ENCODE data around the gene FILIP1L.

FILIP1L gene

DNA sequence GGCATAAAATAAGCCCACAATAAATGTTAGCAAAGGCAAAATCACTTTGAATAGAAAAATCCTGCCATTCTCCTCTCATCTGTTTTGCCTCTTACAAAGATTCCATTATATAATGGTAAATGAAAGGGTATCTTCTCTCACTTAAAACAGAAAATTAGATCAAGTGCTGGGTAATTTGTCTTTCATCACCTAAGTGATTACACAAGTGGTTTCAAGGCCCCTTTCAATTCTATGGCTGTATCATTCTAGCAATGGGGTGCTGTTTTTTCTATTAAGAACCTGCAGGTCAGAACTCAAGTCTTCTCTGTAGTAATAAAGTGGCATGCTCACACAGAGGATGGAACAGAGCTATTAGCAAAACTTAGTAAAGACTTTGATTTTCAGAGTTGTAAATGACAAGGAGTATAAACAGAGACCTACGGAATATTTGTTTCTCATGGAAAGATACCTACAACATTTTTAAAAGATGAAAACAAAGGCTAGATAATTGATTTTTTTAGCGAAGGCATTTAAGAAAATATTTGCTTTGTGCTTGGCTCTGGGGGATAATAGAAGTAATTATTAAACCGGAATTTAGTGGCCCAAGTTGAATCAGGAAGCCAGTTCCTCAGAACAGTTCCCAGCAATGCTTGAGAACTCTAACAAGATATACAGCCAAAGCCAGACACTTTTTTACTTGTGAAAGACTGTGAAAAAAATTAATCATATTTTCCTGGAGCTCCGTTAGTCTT, 159.2 kb downstream of the FILIP1L start:
- TF ChIP-seq CTCF (IDR thresholded peaks at IDR 0.05; ENCODE audit: borderline replicate concordance, insufficient read depth, low read depth, low read length) = no peak

DNA sequence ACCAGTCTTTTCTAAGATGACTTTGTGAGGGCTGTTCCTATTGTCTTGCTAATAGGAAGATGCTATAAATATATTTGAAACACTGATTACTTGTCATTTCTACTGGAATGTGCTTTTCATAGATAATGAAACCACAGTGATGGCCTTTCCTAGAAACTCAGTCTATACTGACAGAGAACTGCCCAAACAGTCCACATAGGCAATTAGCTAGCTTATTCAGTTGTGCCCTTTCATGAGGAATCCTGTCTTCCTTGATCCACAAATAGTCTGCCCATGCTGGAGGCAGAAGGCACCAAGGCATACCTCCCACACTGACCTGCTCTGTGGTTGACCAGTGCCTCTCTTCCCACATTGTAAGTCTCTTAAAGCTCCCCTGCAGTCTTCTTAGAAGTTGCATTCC, 160.7 kb downstream of the FILIP1L start:
- H3K4me3 ChIP-seq (ENCODE audit: low read depth, low read length) = no peak overlapping the region
- TF ChIP-seq CTCF (IDR thresholded peaks at IDR 0.05; ENCODE audit: borderline replicate concordance, insufficient read depth, low read depth, low read length) = no peak

More for the DNA sequence above, 159.2 kb downstream of the FILIP1L start:
- H3K4me3 ChIP-seq (ENCODE audit: low read depth, low read length) = no peak overlapping the region

- no peak for TF ChIP-seq CTCF (IDR thresholded peaks at IDR 0.05; ENCODE audit: borderline replicate concordance, insufficient read depth, low read depth, low read length)
- H3K4me3 ChIP-seq (ENCODE audit: low read depth, low read length) = no peak overlapping the region
These were observed 162.0 kb downstream of the FILIP1L start for GRCh38 chr3:99952306-99952705.

GRCh38 chr3:99951701-99952100, 162.6 kb downstream of the FILIP1L start:
- no peak for TF ChIP-seq CTCF (IDR thresholded peaks at IDR 0.05; ENCODE audit: borderline replicate concordance, insufficient read depth, low read depth, low read length)

GRCh38 chr3:99950921-99951320, 163.4 kb downstream of the FILIP1L start:
- TF ChIP-seq CTCF (IDR thresholded peaks at IDR 0.05; ENCODE audit: borderline replicate concordance, insufficient read depth, low read depth, low read length) = no peak
- H3K4me3 ChIP-seq (ENCODE audit: low read depth, low read length) = no peak overlapping the region

More at GRCh38 chr3:99951701-99952100, 162.6 kb downstream of the FILIP1L start:
- H3K4me3 ChIP-seq (ENCODE audit: low read depth, low read length) = no peak overlapping the region

DNA sequence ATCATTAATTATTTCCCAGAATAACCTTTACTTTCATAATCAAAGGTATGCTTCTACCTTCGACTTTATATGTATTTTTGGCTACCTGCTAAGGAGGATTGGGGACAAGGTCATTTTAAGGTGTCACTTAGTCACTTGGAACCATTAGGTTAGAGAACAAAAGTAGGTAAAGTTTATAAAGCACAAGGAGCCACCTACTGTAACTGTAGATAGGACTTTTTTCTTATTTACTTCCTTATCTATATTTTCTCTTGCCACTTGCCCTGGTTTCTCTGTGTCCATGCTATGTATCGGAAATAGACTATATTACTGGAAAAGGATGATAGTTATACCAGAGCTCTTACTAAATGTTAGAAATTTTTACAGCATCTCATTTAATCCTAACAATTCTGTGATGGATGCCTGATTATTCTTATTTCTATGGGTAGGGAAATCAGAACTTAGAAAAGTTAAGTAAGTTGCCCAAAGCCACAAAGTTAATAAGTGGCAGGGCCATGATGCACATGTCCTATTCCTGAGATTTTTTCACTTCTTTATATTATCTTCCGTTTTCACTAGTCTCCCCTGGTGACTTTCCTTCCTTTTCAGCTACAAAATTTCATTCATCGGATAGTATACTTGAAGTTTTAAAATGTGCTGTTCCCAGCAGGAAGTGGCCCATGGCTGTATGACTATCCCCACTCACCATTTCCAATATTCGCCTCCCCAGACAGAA, 164.2 kb downstream of the FILIP1L start:
- TF ChIP-seq CTCF (IDR thresholded peaks at IDR 0.05; ENCODE audit: borderline replicate concordance, insufficient read depth, low read depth, low read length) = no peak

More for the DNA sequence above, 164.2 kb downstream of the FILIP1L start:
- H3K4me3 ChIP-seq (ENCODE audit: low read depth, low read length) = no peak overlapping the region

All from GM12875 (cell line).